Measurements from ENCODE around the gene PKD2L1. TPM values are rescaled to one million over a fixed set of nuclear protein-coding genes. Genes with fewer than 3 reads are reported as not detected.

The PKD2L1 gene
- total RNA-seq, 1 experiment from 2014 or later = not detected

DNA sequence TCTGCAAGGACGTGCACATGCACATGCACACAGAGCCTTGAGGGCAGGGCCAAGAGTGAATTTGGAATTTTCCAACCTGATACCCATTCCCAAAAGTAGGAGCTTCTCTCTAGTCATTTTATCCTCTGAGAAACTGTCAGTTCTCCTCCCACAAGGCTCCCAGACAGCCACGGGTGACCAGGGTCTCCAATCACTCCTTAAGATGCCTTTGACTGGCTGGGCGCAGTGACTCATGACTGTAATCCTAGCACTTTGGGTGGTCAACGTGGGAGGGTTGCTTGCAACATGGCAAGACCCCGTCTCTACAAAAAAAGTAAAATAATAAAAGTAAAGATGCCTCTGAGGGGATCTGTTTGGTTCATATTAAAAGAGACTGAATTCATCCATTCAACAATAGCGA is 30.2 kb upstream of the PKD2L1 start:
- TF ChIP-seq, protein P1, sequence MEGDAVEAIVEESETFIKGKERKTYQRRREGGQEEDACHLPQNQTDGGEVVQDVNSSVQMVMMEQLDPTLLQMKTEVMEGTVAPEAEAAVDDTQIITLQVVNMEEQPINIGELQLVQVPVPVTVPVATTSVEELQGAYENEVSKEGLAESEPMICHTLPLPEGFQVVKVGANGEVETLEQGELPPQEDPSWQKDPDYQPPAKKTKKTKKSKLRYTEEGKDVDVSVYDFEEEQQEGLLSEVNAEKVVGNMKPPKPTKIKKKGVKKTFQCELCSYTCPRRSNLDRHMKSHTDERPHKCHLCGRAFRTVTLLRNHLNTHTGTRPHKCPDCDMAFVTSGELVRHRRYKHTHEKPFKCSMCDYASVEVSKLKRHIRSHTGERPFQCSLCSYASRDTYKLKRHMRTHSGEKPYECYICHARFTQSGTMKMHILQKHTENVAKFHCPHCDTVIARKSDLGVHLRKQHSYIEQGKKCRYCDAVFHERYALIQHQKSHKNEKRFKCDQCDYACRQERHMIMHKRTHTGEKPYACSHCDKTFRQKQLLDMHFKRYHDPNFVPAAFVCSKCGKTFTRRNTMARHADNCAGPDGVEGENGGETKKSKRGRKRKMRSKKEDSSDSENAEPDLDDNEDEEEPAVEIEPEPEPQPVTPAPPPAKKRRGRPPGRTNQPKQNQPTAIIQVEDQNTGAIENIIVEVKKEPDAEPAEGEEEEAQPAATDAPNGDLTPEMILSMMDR (conservative IDR thresholded peaks at IDR 0.05; ENCODE audit: low read depth, low read length) = no peak
- TF ChIP-seq EZH2 (IDR thresholded peaks at IDR 0.05; ENCODE audit: borderline replicate concordance, low read depth, low read length, poor library complexity, severe bottlenecking) = no peak
- no TSS peak for BruUV-seq (replicated peaks)
- intact Hi-C loops (cut with micrococcal nuclease; ENCODE audit: unreplicated experiment) = no loop called here
- Histone ChIP-seq H3K36me3 (ENCODE audit: insufficient read depth, low read length, poor library complexity, severe bottlenecking) (peaks cover 90% of the 10 kb centered on the region), H3K27me3 (replicated peaks; ENCODE audit: insufficient read depth, low read depth, low read length, poor library complexity) (no peaks in the 10 kb centered on the region), H3K4me3 (ENCODE audit: low read depth, low read length, poor library complexity, severe bottlenecking) (no peak overlapping the region), H3K9me3 (ENCODE audit: low read depth, low read length, poor library complexity, severe bottlenecking) (no peaks in the 10 kb centered on the region), H3K4me1 (ENCODE audit: insufficient read depth, low read length, poor library complexity, severe bottlenecking) (peaks cover 43% of the 10 kb centered on the region), H3K27ac (ENCODE audit: low read depth, low read length, poor library complexity, severe bottlenecking) (peak overlapping the region; percentile 41)
- CTCF ChIA-PET = no interaction called here
- no peak for DNase-seq (ENCODE audit: low spot score)
- POLR2A ChIA-PET (ENCODE audit: low non-redundant PET) = no interaction called here

DNA sequence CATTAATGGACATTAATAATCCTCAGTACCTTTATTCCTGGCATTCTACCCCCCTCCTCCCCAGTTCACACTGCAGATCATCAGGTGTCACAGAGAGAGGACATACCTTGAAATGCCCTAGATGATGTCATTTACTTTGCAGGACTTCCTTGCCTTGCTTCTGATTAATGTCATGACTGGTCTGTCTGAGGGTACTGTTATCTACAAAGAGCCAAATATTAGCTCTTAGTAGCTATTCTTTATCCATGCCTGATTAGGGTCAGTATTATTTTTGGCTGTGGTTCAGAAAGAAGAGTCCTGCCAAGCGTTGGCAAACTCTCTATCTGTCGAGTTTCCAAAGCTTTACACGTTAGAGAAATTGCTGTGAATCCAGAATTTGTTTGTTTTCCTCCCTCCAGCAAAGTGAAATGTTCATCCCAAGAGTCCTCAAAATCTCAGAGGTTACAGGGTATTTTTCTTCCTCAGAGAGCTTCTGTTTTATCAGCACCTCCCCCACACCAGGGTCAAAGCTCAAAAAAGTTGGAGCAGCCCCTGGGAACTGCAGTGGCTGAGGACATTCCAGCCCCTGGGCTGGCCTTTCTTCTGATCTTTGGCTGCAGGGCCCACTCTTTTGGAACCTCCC is 29.6 kb upstream of the PKD2L1 start:
- intact Hi-C loops (cut with micrococcal nuclease; ENCODE audit: unreplicated experiment) = no loop called here
- no peak for TF ChIP-seq EZH2 (IDR thresholded peaks at IDR 0.05; ENCODE audit: borderline replicate concordance, low read depth, low read length, poor library complexity, severe bottlenecking)
- TF ChIP-seq, protein P1 (conservative IDR thresholded peaks at IDR 0.05; ENCODE audit: low read depth, low read length) = no peak
- no TSS peak for BruUV-seq (replicated peaks)
- H3K27ac ChIP-seq (ENCODE audit: low read depth, low read length, poor library complexity, severe bottlenecking) = peak overlapping the region; percentile 41
- CTCF ChIA-PET = no interaction called here
- H3K27me3 ChIP-seq (replicated peaks; ENCODE audit: insufficient read depth, low read depth, low read length, poor library complexity) = no peaks in the 10 kb centered on the region
- peaks cover 40% of the 10 kb centered on the region for H3K4me1 ChIP-seq (ENCODE audit: insufficient read depth, low read length, poor library complexity, severe bottlenecking)
- no peak for DNase-seq (ENCODE audit: low spot score)
- H3K9me3 ChIP-seq (ENCODE audit: low read depth, low read length, poor library complexity, severe bottlenecking) = no peaks in the 10 kb centered on the region
- H3K4me3 ChIP-seq (ENCODE audit: low read depth, low read length, poor library complexity, severe bottlenecking) = no peak overlapping the region
- POLR2A ChIA-PET (ENCODE audit: low non-redundant PET) = no interaction called here
- H3K36me3 ChIP-seq (ENCODE audit: insufficient read depth, low read length, poor library complexity, severe bottlenecking) = peaks cover 96% of the 10 kb centered on the region

DNA sequence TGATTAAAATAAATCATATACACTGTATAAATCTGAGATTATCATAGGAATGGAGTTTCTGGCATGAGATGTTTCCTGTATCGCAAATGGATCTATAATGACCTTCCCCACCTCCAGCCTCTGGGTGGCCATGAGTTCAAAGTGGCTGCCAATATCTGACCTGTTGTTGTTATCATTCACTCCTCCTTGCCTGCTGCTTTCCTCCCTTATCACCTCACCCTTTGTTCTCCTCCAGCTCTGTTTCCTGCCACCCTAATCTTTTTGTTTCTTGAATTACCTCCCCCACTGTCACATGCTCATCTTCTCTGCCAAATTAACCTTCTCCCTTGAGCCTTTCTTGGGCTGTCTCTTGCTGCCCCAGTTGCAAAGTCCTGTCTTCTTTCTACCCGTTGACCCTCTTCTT is 29.0 kb upstream of the PKD2L1 start:
- peaks cover 36% of the 10 kb centered on the region for H3K4me1 ChIP-seq (ENCODE audit: insufficient read depth, low read length, poor library complexity, severe bottlenecking)
- TF ChIP-seq, protein P1 (conservative IDR thresholded peaks at IDR 0.05; ENCODE audit: low read depth, low read length) = no peak
- no peak for TF ChIP-seq EZH2 (IDR thresholded peaks at IDR 0.05; ENCODE audit: borderline replicate concordance, low read depth, low read length, poor library complexity, severe bottlenecking)
- H3K4me3 ChIP-seq (ENCODE audit: low read depth, low read length, poor library complexity, severe bottlenecking) = no peak overlapping the region
- POLR2A ChIA-PET (ENCODE audit: low non-redundant PET) = no interaction called here
- no TSS peak for BruUV-seq (replicated peaks)
- no peaks in the 10 kb centered on the region for H3K27me3 ChIP-seq (replicated peaks; ENCODE audit: insufficient read depth, low read depth, low read length, poor library complexity)
- H3K36me3 ChIP-seq (ENCODE audit: insufficient read depth, low read length, poor library complexity, severe bottlenecking) = peaks cover 96% of the 10 kb centered on the region
- intact Hi-C loops (cut with micrococcal nuclease; ENCODE audit: unreplicated experiment) = no loop called here
- DNase-seq (ENCODE audit: low spot score) = no peak
- no peaks in the 10 kb centered on the region for H3K9me3 ChIP-seq (ENCODE audit: low read depth, low read length, poor library complexity, severe bottlenecking)
- CTCF ChIA-PET = no interaction called here
- H3K27ac ChIP-seq (ENCODE audit: low read depth, low read length, poor library complexity, severe bottlenecking) = peak overlapping the region; percentile 41
